ENCODE results near the gene HOMER3. TPM values are rescaled to one million over a fixed set of nuclear protein-coding genes. Genes with fewer than 3 reads are reported as not detected.
A peak's percentile ranks its signal among the peaks of the same experiment; 100 is the strongest.

The HOMER3 gene
- polyA plus RNA-seq, 3 donors = 45.1 to 88.1 (median 49.4) TPM

DNA sequence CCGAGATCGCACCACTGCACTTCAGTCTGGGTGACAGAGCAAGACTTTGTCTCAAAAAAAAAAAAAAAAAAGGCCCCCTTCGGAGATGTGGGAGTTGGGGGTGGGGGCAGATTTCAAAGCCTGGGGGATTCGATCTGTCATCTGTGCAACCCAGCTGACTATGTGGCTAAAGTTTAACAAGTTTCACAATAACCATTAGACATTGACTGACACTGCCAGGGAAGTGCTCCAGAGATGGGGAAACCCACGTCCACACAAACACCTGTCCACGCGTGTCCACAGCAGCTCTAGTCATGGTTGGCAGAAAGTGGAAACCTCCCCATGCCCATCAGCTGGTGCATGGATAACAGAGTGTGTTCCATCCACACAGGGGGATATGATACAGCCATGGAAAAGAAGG is 37.6 kb upstream of the HOMER3 start:
- H3K36me3 Mint-ChIP-seq = no peaks in the 10 kb centered on the region
- intact Hi-C loops (cut with micrococcal nuclease) = no loop called here
- 83% methylated on average over 2 of the region's 7 CpGs for WGBS (ENCODE audit: insufficient coverage)
- peaks cover 27% of the 10 kb centered on the region for H3K4me1 Mint-ChIP-seq
- H4K20me1 ChIP-seq (ENCODE audit: insufficient read depth, low read length) = no peaks in the 10 kb centered on the region
- no peaks in the 10 kb centered on the region for H3K79me2 ChIP-seq (ENCODE audit: insufficient read depth, low read length)
- peak overlapping the region in 1 of 7 donors; percentile 19 for H3K27ac Mint-ChIP-seq
- no peak overlapping the region for H3K27ac ChIP-seq (ENCODE audit: low read depth in 1 of 2, low read length in 2 of 2)
- DNase-seq = peak in 2 of 3 donors; percentile 17 to 31
- no peak overlapping the region for H3K4me2 ChIP-seq (replicated peaks; ENCODE audit: extremely low read depth, low read length, poor library complexity, severe bottlenecking)
- peaks cover 0 to 2% (median 0%) of the 10 kb centered on the region in 3 donors for H3K27me3 Mint-ChIP-seq (ENCODE audit: low read depth in 3 of 3)
- no peak overlapping the region for H3K4me3 Mint-ChIP-seq
- TF ChIP-seq, protein P1, sequence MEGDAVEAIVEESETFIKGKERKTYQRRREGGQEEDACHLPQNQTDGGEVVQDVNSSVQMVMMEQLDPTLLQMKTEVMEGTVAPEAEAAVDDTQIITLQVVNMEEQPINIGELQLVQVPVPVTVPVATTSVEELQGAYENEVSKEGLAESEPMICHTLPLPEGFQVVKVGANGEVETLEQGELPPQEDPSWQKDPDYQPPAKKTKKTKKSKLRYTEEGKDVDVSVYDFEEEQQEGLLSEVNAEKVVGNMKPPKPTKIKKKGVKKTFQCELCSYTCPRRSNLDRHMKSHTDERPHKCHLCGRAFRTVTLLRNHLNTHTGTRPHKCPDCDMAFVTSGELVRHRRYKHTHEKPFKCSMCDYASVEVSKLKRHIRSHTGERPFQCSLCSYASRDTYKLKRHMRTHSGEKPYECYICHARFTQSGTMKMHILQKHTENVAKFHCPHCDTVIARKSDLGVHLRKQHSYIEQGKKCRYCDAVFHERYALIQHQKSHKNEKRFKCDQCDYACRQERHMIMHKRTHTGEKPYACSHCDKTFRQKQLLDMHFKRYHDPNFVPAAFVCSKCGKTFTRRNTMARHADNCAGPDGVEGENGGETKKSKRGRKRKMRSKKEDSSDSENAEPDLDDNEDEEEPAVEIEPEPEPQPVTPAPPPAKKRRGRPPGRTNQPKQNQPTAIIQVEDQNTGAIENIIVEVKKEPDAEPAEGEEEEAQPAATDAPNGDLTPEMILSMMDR (IDR thresholded peaks at IDR 0.05) = no peak
- peaks cover 34 to 37% of the 10 kb centered on the region in 2 donors for H3K4me1 ChIP-seq (ENCODE audit: control insufficient read depth in 1 of 2, insufficient read depth in 2 of 2, low read length in 2 of 2)
- no peaks in the 10 kb centered on the region for H3K9me3 ChIP-seq (replicated peaks in 1 of 2; ENCODE audit: control insufficient read depth in 1 of 2, insufficient read depth in 1 of 2, low read length in 2 of 2)
- no peaks in the 10 kb centered on the region for H3K27me3 ChIP-seq (ENCODE audit: control insufficient read depth in 2 of 2, insufficient read depth in 2 of 2, low read length in 2 of 2)
- H2AFZ ChIP-seq (ENCODE audit: insufficient read depth, low read depth, low read length, poor library complexity, severe bottlenecking) = no peak overlapping the region
- H3K36me3 ChIP-seq (replicated peaks in 1 of 2; ENCODE audit: control insufficient read depth in 1 of 2, insufficient read depth in 2 of 2, low read length in 2 of 2) = no peaks in the 10 kb centered on the region
- H3K9me3 Mint-ChIP-seq = peaks cover 0 to 4% (median 0%) of the 10 kb centered on the region in 7 donors
- no peak overlapping the region for H3K4me3 ChIP-seq (replicated peaks in 1 of 3; ENCODE audit: low read depth in 2 of 3, low read length in 3 of 3)
- no peak overlapping the region for H3K9ac ChIP-seq (ENCODE audit: insufficient read depth, low read length, poor library complexity, severe bottlenecking)

- Mint-ChIP-seq H3K27me3 (ENCODE audit: low read depth in 3 of 3) (peaks cover 0 to 2% (median 1%) of the 10 kb centered on the region in 3 donors), H3K36me3 (no peaks in the 10 kb centered on the region), H3K4me1 (peaks cover 43% of the 10 kb centered on the region), H3K9me3 (peaks cover 0 to 4% (median 0%) of the 10 kb centered on the region in 7 donors), H3K4me3 (no peak overlapping the region), H3K27ac (peak overlapping the region in 6 of 7 donors; percentile 74 to 98 (median 87))
- Histone ChIP-seq H3K9me3 (replicated peaks in 1 of 2; ENCODE audit: control insufficient read depth in 1 of 2, insufficient read depth in 1 of 2, low read length in 2 of 2) (no peaks in the 10 kb centered on the region), H3K4me3 (replicated peaks in 1 of 3; ENCODE audit: low read depth in 2 of 3, low read length in 3 of 3) (no peak overlapping the region), H3K36me3 (replicated peaks in 1 of 2; ENCODE audit: control insufficient read depth in 1 of 2, insufficient read depth in 2 of 2, low read length in 2 of 2) (no peaks in the 10 kb centered on the region), H3K79me2 (ENCODE audit: insufficient read depth, low read length) (no peaks in the 10 kb centered on the region), H3K4me2 (replicated peaks; ENCODE audit: extremely low read depth, low read length, poor library complexity, severe bottlenecking) (no peak overlapping the region), H3K27me3 (ENCODE audit: control insufficient read depth in 2 of 2, insufficient read depth in 2 of 2, low read length in 2 of 2) (no peaks in the 10 kb centered on the region), H4K20me1 (ENCODE audit: insufficient read depth, low read length) (no peaks in the 10 kb centered on the region), H2AFZ (ENCODE audit: insufficient read depth, low read depth, low read length, poor library complexity, severe bottlenecking) (no peak overlapping the region), H3K4me1 (ENCODE audit: control insufficient read depth in 1 of 2, insufficient read depth in 2 of 2, low read length in 2 of 2) (peaks cover 57 to 64% of the 10 kb centered on the region in 2 donors), H3K9ac (ENCODE audit: insufficient read depth, low read length, poor library complexity, severe bottlenecking) (no peak overlapping the region), H3K27ac (ENCODE audit: low read depth in 1 of 2, low read length in 2 of 2) (no peak overlapping the region)
- intact Hi-C loops (cut with micrococcal nuclease) = loop anchor here in 1 of 2 donors (1.0 kb wide), 1 partner anchor 9 kb away; no protein-coding TSS in a partner anchor
- DNase-seq = no peak
- WGBS (ENCODE audit: insufficient coverage) = 60% methylated on average over 1 of the region's 10 CpGs
- TF ChIP-seq, protein P1 (IDR thresholded peaks at IDR 0.05) = no peak
These were observed 34.9 kb upstream of the HOMER3 start for GRCh38 chr19:18975869-18976268.
